GM23338 (cell line): Measurements from ENCODE around the gene KRTAP12-2.

Experiments used
- EZH2 ChIP-seq: fragments of 200-600 bp; sonication (generic); IDR thresholded peaks from one replicate; pipeline ENCODE4 v1.8.0; 2017; ENCODE audit warnings: antibody characterized with exemption, mild to moderate bottlenecking, low read depth; ENCODE audit not compliant: unreplicated experiment
- JUNB ChIP-seq: IDR thresholded peaks from one replicate; pipeline ENCODE4 v1.6.1; 2016; ENCODE audit warnings: antibody characterized with exemption; ENCODE audit not compliant: unreplicated experiment
- TF ChIP-seq, protein P1 (sequence below), 2 experiments: fragments of 200-600 bp in 1 of 2; sonication (generic) in 1 of 2; conservative IDR thresholded peaks; 2 replicates each; pipeline versions ENCODE4 v1.5.1 to v1.6.1; 2016 to 2017; ENCODE audit warnings: antibody characterized with exemption in 2 of 2, low read depth in 2 of 2, mild to moderate bottlenecking in 2 of 2, moderate library complexity in 1 of 2

DNA sequence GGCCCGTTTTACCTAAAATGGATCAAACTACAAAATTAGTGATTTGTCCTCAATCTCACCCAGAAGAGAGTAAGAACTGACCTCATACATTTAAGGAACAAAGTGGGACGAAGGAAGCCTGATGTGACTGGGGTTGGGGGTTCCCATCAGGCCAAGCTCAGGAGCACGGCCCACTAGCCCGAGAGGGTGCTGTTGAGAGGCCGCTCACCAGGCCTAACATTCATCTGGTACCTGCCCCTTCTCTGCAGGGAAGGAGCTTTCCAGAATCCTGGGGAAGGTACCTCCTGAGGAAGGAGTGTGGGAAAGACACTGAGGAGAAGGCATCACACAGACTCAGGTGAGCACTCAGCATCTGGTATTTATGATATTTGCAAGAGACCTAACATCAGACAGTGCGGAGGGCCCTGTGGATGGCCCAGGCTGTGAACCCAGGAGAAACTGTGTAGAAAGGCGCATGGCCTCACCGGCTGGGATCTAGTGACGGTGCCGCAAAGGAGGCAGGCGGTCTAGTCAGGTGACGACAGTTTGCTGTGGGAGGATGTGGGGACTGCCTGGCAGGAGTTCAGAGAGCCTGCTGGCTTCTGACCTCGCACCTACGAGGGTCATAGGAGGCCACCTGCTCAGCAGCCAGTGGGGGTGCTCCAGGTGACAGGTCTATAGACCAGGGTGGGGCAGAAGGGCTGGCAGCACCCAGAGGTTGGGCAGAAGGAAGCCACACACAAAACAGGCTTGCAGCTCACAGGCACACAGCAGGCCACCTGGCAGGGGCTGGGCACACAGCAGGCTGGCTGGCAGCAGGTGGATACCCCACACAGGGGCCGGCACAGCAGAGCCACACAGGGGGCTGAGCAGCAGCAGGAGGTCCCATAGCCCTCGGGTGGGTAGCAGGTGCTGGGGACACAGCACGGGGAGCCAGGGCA lies 12.8 kb downstream of the KRTAP12-2 start:
- TF ChIP-seq, protein P1, sequence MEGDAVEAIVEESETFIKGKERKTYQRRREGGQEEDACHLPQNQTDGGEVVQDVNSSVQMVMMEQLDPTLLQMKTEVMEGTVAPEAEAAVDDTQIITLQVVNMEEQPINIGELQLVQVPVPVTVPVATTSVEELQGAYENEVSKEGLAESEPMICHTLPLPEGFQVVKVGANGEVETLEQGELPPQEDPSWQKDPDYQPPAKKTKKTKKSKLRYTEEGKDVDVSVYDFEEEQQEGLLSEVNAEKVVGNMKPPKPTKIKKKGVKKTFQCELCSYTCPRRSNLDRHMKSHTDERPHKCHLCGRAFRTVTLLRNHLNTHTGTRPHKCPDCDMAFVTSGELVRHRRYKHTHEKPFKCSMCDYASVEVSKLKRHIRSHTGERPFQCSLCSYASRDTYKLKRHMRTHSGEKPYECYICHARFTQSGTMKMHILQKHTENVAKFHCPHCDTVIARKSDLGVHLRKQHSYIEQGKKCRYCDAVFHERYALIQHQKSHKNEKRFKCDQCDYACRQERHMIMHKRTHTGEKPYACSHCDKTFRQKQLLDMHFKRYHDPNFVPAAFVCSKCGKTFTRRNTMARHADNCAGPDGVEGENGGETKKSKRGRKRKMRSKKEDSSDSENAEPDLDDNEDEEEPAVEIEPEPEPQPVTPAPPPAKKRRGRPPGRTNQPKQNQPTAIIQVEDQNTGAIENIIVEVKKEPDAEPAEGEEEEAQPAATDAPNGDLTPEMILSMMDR (conservative IDR thresholded peaks at IDR 0.05; ENCODE audit: low read depth in 2 of 2), result no peak
- TF ChIP-seq EZH2 (no peak), JUNB (no peak)
